ENCODE measurements around the gene PRPF31. TPM values are rescaled to one million over a fixed set of nuclear protein-coding genes. Genes with fewer than 3 reads are reported as not detected.

Gene PRPF31
- total RNA-seq, 1 experiment from 2014 or later, result 59.7 TPM

DNA sequence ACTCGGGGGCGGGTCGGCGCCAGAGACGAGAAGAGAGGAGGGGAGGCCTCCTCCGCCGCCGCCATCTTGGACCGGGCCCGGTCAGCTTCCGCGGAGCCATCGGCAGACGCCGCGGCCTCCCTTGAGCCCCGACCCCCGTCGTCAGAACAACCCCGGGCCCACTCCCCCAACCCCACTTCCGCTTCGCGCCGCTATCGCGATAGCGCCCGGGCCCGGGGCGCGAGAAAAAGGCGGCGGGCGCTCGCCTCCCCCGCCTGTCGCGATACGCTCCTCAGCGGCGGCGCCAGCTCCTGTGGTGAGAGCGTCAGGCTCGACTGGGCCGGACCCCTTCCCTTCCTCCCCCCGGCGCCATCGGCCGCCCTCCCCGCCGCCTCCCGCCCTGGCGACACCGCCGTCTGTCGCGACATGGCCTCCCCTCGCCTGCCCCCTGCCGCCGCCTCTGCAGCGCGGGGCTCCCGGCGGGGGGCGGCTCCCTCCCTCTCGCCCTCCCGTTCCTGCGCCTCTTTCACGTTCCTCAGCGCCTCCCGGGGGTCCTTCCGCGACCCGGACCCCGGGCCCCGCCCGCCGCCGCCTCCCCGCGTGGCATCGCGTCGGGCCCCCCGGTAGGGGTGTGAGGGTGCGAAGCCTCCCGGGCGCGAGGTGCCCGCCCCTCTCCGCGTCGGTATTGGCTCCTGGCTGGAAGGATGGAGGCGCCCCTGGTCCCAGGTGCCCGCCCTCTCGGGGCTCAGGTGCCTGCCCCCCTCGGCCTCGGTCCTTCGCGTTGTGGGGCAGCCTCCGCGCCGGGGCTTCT is 22.3 kb downstream of the PRPF31 start, which contains the start of gene CNOT3:
Gene CNOT3 (plus strand): TSS at position 64 of the 790 bp plus-strand sequence. CDS start 5,217 bp downstream, outside the sequence.
- H3K4me3 Mint-ChIP-seq (ENCODE audit: unreplicated experiment), result peak within 1 kb of the TSS; percentile 79
- peaks cover 3% of the 10 kb centered on the region for H3K36me3 Mint-ChIP-seq (ENCODE audit: insufficient read depth, unreplicated experiment)
- no peak for DNase-seq (ENCODE audit: unreplicated experiment)
- ChIA-PET CTCF (interaction anchor here (2.0 kb wide), 1 partner anchor 31 kb away, joined by 7 read pairs; no protein-coding TSS in a partner anchor), POLR2A (interaction anchor here (0.6 to 5.7 kb wide), 19 partner anchors 10 to 1463 kb away, joined by 3 to 110 read pairs (median 5); partner anchors contain the start of genes LENG1, LENG8, MBOAT7 and MYADM)
- peaks cover 25% of the 10 kb centered on the region for H3K4me1 Mint-ChIP-seq (ENCODE audit: insufficient read depth, unreplicated experiment)
- no peaks in the 10 kb centered on the region for H3K27me3 Mint-ChIP-seq (ENCODE audit: insufficient read depth, unreplicated experiment)
- TF ChIP-seq, protein P1, sequence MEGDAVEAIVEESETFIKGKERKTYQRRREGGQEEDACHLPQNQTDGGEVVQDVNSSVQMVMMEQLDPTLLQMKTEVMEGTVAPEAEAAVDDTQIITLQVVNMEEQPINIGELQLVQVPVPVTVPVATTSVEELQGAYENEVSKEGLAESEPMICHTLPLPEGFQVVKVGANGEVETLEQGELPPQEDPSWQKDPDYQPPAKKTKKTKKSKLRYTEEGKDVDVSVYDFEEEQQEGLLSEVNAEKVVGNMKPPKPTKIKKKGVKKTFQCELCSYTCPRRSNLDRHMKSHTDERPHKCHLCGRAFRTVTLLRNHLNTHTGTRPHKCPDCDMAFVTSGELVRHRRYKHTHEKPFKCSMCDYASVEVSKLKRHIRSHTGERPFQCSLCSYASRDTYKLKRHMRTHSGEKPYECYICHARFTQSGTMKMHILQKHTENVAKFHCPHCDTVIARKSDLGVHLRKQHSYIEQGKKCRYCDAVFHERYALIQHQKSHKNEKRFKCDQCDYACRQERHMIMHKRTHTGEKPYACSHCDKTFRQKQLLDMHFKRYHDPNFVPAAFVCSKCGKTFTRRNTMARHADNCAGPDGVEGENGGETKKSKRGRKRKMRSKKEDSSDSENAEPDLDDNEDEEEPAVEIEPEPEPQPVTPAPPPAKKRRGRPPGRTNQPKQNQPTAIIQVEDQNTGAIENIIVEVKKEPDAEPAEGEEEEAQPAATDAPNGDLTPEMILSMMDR (IDR thresholded peaks at IDR 0.05; ENCODE audit: unreplicated experiment), result no peak
- no peaks in the 10 kb centered on the region for H3K9me3 Mint-ChIP-seq (ENCODE audit: unreplicated experiment)
- peak within 1 kb of the TSS; percentile 92 for H3K27ac Mint-ChIP-seq (ENCODE audit: low read depth, unreplicated experiment)
- intact Hi-C loops (cut with micrococcal nuclease), result loop anchor here (2.0 kb wide), 3 partner anchors 21 to 269 kb away; partner anchors contain the start of genes LENG1 and MBOAT7
- BruUV-seq (replicated peaks), result no TSS peak

DNA sequence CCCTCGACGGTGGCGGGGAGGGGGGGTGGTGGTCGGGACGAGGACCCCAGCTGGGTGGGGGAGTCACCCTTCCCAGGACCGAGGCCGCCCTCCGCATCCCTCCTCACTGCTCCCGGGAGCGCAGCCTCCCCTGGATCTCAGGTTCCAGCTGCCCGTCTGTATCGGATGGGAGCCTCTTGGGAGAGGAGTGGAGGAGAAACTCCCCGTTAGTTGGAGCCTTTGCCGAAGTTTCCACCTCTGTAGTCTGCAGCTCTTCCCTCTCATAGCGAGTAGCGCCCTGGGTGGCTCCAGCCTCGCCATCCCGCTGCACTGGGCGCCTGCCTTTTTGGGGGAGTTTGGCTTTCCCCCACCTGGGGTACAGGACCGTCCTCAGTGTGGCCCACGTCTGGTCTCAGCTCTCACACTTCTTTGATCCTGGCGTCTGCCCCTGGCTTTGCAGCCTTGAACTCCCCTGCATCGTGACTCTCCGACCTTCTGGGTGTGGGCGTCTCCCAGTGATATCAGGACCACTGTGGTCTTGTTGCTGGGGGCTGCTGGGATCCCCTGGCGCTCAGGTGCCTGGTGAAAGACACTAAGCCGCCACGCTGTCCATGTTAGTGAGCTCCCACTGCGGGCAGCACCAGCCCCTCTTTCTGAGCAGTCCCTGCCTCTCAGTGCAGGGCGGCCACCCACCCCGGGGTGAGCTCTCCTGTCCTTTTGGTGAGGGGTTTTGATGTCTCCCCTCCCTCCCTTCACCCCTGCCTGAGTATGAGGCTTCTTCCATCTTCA is 23.1 kb downstream of the PRPF31 start:
- peaks cover 25% of the 10 kb centered on the region for H3K4me1 Mint-ChIP-seq (ENCODE audit: insufficient read depth, unreplicated experiment)
- ChIA-PET POLR2A (interaction anchor here (0.6 to 5.7 kb wide), 4 partner anchors 9 to 60 kb away, joined by 3 to 110 read pairs (median 3); partner anchors contain the start of genes LENG1, PRPF31 and TFPT), CTCF (interaction anchor here (0.8 to 2.0 kb wide), 4 partner anchors 30 to 347 kb away, joined by 3 to 7 read pairs (median 3); no protein-coding TSS in a partner anchor)
- intact Hi-C loops (cut with micrococcal nuclease), result no loop called here
- H3K36me3 Mint-ChIP-seq (ENCODE audit: insufficient read depth, unreplicated experiment), result peaks cover 7% of the 10 kb centered on the region
- DNase-seq (ENCODE audit: unreplicated experiment), result no peak
- H3K27ac Mint-ChIP-seq (ENCODE audit: low read depth, unreplicated experiment), result peak overlapping the region; percentile 92
- peak overlapping the region; percentile 79 for H3K4me3 Mint-ChIP-seq (ENCODE audit: unreplicated experiment)
- H3K27me3 Mint-ChIP-seq (ENCODE audit: insufficient read depth, unreplicated experiment), result no peaks in the 10 kb centered on the region
- TF ChIP-seq, protein P1 (IDR thresholded peaks at IDR 0.05; ENCODE audit: unreplicated experiment), result no peak
- no peaks in the 10 kb centered on the region for H3K9me3 Mint-ChIP-seq (ENCODE audit: unreplicated experiment)
- BruUV-seq (replicated peaks), result no TSS peak

DNA sequence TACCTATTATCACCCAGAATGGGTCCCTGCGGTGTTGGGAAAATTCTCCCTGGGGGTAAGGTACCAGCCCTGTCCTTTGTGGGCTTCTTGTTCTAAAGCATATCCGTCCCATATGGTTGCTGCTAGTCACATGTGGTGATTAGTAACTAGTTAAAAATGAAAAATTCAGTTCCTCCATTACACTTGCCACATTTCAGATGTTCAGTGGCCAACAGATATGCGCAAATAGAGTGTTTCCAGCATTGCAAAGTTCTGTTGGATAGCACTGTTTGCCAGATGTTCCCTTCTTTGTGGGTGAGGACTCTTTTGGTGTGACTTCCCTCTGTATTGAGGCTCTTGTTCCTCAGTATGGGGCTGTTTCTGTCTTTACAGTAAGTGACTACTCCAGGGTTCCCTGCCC is 25.8 kb downstream of the PRPF31 start:
- H3K36me3 Mint-ChIP-seq (ENCODE audit: insufficient read depth, unreplicated experiment), result peaks cover 28% of the 10 kb centered on the region
- ChIA-PET CTCF (interaction anchor here (0.7 to 1.8 kb wide), 2 partner anchors 18 to 348 kb away, joined by 4 read pairs; partner anchors contain the start of gene LENG1), POLR2A (interaction anchor here (1.0 to 1.2 kb wide), 2 partner anchors 17 to 26 kb away, joined by 3 to 4 read pairs; partner anchors contain the start of genes PRPF31 and TFPT)
- H3K4me1 Mint-ChIP-seq (ENCODE audit: insufficient read depth, unreplicated experiment), result peaks cover 20% of the 10 kb centered on the region
- H3K27me3 Mint-ChIP-seq (ENCODE audit: insufficient read depth, unreplicated experiment), result no peaks in the 10 kb centered on the region
- H3K4me3 Mint-ChIP-seq (ENCODE audit: unreplicated experiment), result no peak overlapping the region
- no TSS peak for BruUV-seq (replicated peaks)
- no peak for DNase-seq (ENCODE audit: unreplicated experiment)
- TF ChIP-seq, protein P1 (IDR thresholded peaks at IDR 0.05; ENCODE audit: unreplicated experiment), result no peak
- no peaks in the 10 kb centered on the region for H3K9me3 Mint-ChIP-seq (ENCODE audit: unreplicated experiment)
- no peak overlapping the region for H3K27ac Mint-ChIP-seq (ENCODE audit: low read depth, unreplicated experiment)
- intact Hi-C loops (cut with micrococcal nuclease), result no loop called here
